GM10248 (cell line): ENCODE results near the gene FHOD3.

Experiments
- CTCF ChIA-PET: fragments of 300-600 bp; sonication (Branson Sonifier 250); formaldehyde crosslinking; extraction: SDS; loops from one replicate; lab custom pipeline; 2021; ENCODE audit warnings: antibody characterized with exemption; lab: Yijun Ruan, JAX
- POLR2A ChIA-PET: fragments of 350-650 bp; sonication (Branson Sonifier 250); formaldehyde crosslinking; extraction: SDS; loops from one replicate; lab custom pipeline; 2020; ENCODE audit warnings: antibody characterized with exemption; lab: Yijun Ruan, JAX
- DNase-seq: peaks from one replicate; pipeline ENCODE4 v3.0.0; 2012; ENCODE audit errors: extremely low spot score
- CTCF ChIP-seq: IDR thresholded peaks from 2 replicates; pipeline ENCODE4 v1.5.1; 2012; ENCODE audit warnings: mild to moderate bottlenecking, low read depth; ENCODE audit errors: extremely low read depth, missing control alignments, control extremely low read depth

The FHOD3 gene

DNA sequence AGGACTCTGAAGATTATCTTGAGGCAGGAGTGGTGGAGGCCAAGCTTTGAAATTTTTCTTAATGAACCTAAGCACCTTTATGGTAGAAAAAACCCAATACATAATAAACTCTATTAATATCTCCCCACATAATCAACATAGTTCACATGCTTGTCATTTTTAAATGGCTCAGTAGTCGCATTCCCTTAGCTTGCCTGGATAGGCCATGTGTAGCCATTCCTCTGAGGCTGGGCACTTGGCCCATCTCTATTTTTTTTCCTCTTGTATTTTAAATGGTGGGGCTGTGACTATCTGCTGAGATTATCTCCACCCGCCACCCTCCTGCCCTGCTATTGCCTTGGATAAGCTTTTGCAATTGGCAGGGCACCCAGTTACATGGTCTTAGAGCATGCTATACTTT lies 143.1 kb downstream of the FHOD3 start:
- ChIA-PET POLR2A (no interaction called here), CTCF (interaction anchor here (0.8 to 1.5 kb wide), 4 partner anchors 12 to 170 kb away, joined by 3 read pairs; no protein-coding TSS in a partner anchor)
- TF ChIP-seq CTCF: no peak
- no peak for DNase-seq

DNA sequence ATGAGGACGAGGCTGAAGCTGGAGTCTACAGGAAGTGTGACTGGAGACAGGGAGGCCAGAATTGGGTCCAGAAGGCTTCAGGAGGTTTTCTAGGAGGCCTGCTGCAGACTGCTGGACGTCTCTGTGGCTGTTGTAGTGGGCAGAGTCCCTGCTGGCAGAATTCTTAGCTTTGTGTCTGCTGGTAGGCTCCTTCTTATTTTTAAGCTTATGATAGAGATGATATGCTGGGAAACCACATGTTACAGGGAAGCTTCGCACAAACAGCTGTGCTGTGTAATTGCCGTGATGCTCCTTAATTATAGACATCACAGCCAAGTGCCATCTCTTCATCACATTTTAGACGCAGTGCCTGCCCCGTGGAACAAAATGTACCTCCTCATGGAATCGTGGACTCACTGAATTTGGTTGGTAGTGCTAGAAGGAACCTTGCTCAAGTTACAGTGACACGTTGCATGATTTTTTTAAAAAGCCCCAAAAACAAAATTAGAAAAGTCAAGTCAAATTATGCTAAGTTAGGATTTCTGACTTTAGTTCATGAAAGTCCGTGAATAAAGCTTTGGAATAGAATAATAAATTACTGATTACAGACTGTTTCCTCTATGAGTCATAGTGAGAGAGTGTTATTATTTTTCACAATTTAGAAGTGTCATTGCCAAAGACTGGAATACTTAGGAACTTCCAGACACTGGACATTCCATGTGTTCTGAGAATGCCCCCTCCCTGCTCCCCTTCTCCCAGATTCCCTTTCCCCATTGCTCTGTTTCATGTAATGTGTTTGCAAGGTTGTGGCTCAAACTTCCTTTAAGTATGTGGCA lies 144.1 kb downstream of the FHOD3 start:
- no peak for DNase-seq
- TF ChIP-seq CTCF: no peak
- POLR2A ChIA-PET: no interaction called here
- CTCF ChIA-PET: interaction anchor here (1.0 to 2.3 kb wide), 3 partner anchors 10 to 169 kb away, joined by 3 to 8 read pairs (median 3); no protein-coding TSS in a partner anchor

DNA sequence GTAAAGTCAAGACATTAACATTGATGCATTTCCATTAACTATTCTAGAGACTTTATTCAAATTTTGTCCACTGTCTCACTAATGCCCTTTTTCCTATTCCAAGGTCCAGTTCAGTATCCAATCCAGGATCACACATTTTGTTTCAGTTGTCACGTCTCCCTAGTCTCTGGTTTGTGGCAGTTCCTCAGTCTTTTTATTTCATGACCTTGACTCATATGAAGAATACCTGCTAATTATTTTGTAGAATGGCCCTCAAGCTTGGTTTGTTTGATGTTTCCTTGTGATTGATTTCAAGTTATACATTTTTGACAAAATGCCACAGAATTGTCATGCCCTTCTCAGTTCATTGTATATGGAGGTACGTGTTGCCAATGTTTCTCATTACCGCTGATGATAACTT lies 145.2 kb downstream of the FHOD3 start:
- no peak for TF ChIP-seq CTCF
- no peak for DNase-seq
- CTCF ChIA-PET: interaction anchor here (2.3 kb wide), 1 partner anchor 11 kb away, joined by 8 read pairs; no protein-coding TSS in a partner anchor
- POLR2A ChIA-PET: no interaction called here

DNA sequence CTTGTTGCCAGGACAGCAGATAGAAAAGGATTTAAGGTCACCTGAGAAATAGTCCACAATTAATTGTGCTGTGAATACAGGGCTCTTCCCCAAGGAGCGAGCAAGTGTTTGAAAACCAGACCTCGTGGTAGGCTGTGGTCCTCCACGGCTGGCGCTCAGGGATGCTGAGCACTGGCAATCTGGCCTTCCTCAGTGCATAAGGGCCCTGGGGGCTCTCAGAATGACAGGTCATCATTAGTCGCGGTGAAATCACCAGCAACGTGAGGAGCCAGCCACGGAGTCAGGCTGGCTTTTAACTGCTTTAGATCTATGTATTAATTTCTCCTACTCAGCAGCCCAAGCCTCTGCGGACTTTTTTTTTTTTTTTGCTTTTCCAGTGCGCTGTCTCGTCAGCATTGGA lies 148.5 kb downstream of the FHOD3 start:
- no peak for TF ChIP-seq CTCF
- no peak for DNase-seq
- ChIA-PET CTCF (no interaction called here), POLR2A (no interaction called here)

- no peak for DNase-seq
- POLR2A ChIA-PET: no interaction called here
- CTCF ChIA-PET: no interaction called here
- no peak for TF ChIP-seq CTCF
Measured at GRCh38 chr18:36448384-36449290, 151.1 kb downstream of the FHOD3 start.

DNA sequence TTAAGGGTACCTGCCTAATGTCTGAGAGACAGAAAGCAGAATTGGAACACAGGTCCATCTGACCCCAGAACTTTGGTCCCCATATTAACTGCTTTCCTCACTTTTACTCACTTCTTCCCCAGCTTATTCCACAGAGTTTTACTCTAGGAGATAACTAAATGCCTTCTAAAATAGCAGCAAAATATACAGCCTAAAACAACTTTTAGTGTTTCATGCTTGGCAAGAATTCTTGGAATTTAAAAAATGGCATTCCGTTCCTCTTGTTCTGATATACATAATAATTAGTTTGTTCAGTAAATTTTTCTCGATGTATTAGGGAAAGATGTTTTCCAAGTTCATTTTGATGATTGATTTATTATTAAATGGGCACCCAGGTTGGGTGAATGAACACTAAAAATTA lies 151.9 kb downstream of the FHOD3 start:
- CTCF ChIA-PET: no interaction called here
- POLR2A ChIA-PET: no interaction called here
- no peak for DNase-seq

More for the DNA sequence above, 151.9 kb downstream of the FHOD3 start:
- no peak for TF ChIP-seq CTCF
